Measurements from ENCODE around the gene CPNE4.

- TF ChIP-seq CTCF (IDR thresholded peaks at IDR 0.05): no peak
- no peak for TF ChIP-seq POLR2A (IDR thresholded peaks at IDR 0.05)
Observed at GRCh38 chr3:131898346-131898745, 136.5 kb downstream of the CPNE4 start.

Measured in body of pancreas (tissue), 4 donors.